Adrenal gland (tissue), 12 donors: Measurements from ENCODE around the gene LPP. TPM values are rescaled to one million over a fixed set of nuclear protein-coding genes. Genes with fewer than 3 reads are reported as not detected.

Experiments used
- DNase-seq, 7 donors: peaks; one replicate each; pipeline ENCODE4 v3.0.0-alpha.2; 2019 to 2020
- H3K27ac ChIP-seq, 5 donors: fragments of 200-600 bp; sonication (generic) in 4 of 5; 1 replicate in 3 of 5; 2 replicates in 2 of 5; pipeline versions ENCODE4 v1.5.1 to v1.8.0; 2016 to 2020; ENCODE audit warnings: mild to moderate bottlenecking in 1 of 5
- H3K27me3 ChIP-seq: fragments of 200-600 bp; 2 replicates; pipeline ENCODE4 v1.8.0; 2021
- H3K36me3 ChIP-seq, 2 donors: fragments of 200-600 bp; replicated peaks in 1 of 2; 1 replicate in 1 of 2; 2 replicates in 1 of 2; pipeline versions ENCODE4 v1.5.1 to v1.8.0; 2018 to 2022
- H3K4me1 ChIP-seq, 2 donors: fragments of 200-600 bp; replicated peaks in 1 of 2; 1 replicate in 1 of 2; 2 replicates in 1 of 2; pipeline versions ENCODE4 v1.5.1 to v1.8.0; 2018 to 2021
- H3K4me3 ChIP-seq, 4 donors: fragments of 200-600 bp; sonication (generic) in 3 of 4; one replicate each; pipeline ENCODE4 v1.5.1; 2016 to 2018
- H3K9me3 ChIP-seq, 3 donors: fragments of 200-600 bp; sonication (generic) in 1 of 3; replicated peaks in 1 of 3; 1 replicate in 2 of 3; 2 replicates in 1 of 3; pipeline versions ENCODE4 v1.5.1 to v1.8.0; 2016 to 2021
- POLR2A ChIP-seq, 2 donors: fragments of 450-650 bp; IDR thresholded peaks; one replicate each; pipeline ENCODE4 v1.6.1; 2017; ENCODE audit warnings: antibody characterized with exemption in 2 of 2, mild to moderate bottlenecking in 2 of 2, moderate library complexity in 1 of 2
- WGBS, 4 donors: extraction: QIAGEN DNeasy Blood & Tissue Kit in 2 of 4; methylation state at CpG; one replicate each; pipeline versions ENCODE4 v1.1.5 to v1.1.7; 2013 to 2017; 5-methylcytosine and 5-hydroxymethylcytosine counted together
- intact Hi-C, 2 donors: fragments of 100-400 bp; cut with DNase I; formaldehyde crosslinking; loops; one replicate each; pipeline versions ENCODE4 v1.14.1 to v1.15.0; 2022 to 2023
- polyA plus RNA-seq, 3 donors: library from polyadenylated mRNA; stranded (reverse); fragments of 200-250 nt in 2 of 3; fragments of 350-450 nt in 1 of 3; fragmentation: Illumina TruSeq in 1 of 3; extraction: RNeasy Lipid Tissue Mini Kit (QIAGEN cat#74804) in 1 of 3; gene quantifications; one replicate each; pipeline ENCODE4 v1.2.3, GENCODE V29; 2013 to 2014
- total RNA-seq, 9 donors: library from RNA; depleted of rRNA in 4 of 9; stranded (reverse); fragments of >200 nt in 4 of 9; fragments of 120-200 nt in 1 of 9; fragmentation: NEBNext Ultra II Directional in 1 of 9; extraction: Animal tissue kit (Norgen Biotek cat#: 25700) in 1 of 9; gene quantifications; one replicate each; pipeline versions ENCODE4 v1.1.0 to v1.2.4, GENCODE V29; 2013 to 2023
- TF ChIP-seq, protein P1 (sequence below), 6 experiments: fragments of 450-650 bp in 4 of 6; fragments of 200-600 bp in 2 of 6; sonication (generic) in 1 of 6; IDR thresholded peaks; 1 replicate in 5 of 6; 2 replicates in 1 of 6; pipeline versions ENCODE4 v1.5.1 to v1.8.0; 2016 to 2021; ENCODE audit warnings: antibody characterized with exemption in 6 of 6, mild to moderate bottlenecking in 2 of 6, moderate library complexity in 1 of 6
- donor health status: healthy with polysubstance abuse.
- donor health status: Bipolar disorder and iron deficiency.
- donor health status: DM: yes; HTN: yes; CAD: no.
- donor health status: DM: no; HTN: no; CAD: no.
- donor health status: DM: no; HTN: no; CAD: no.
- donor health status: DM: yes; HTN: yes; CAD: no.

The LPP gene
- total and polyA plus RNA-seq, 12 donors: 7.0 to 170 (median 101) TPM

DNA sequence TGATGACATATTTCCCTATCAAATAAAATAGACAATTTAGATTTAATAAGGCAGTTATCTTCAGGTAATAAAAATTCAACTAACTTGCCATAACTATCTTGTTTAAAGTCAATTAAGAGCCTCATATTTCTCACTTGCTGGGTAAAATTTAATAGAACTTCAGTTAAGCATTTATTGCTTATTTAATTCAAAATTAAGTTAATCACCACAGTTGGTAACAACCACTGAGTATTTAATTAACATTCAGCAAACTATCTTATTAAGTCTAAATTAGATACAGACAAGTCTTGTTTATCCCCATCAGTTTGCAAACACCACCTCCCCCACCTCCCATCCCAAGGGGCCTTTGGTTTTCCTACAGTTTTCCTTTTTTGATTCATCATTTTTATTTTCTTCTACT lies 14.7 kb downstream of the LPP start:
- DNase-seq: no peak
- no peak overlapping the region for H3K4me3 ChIP-seq
- TF ChIP-seq, protein P1, sequence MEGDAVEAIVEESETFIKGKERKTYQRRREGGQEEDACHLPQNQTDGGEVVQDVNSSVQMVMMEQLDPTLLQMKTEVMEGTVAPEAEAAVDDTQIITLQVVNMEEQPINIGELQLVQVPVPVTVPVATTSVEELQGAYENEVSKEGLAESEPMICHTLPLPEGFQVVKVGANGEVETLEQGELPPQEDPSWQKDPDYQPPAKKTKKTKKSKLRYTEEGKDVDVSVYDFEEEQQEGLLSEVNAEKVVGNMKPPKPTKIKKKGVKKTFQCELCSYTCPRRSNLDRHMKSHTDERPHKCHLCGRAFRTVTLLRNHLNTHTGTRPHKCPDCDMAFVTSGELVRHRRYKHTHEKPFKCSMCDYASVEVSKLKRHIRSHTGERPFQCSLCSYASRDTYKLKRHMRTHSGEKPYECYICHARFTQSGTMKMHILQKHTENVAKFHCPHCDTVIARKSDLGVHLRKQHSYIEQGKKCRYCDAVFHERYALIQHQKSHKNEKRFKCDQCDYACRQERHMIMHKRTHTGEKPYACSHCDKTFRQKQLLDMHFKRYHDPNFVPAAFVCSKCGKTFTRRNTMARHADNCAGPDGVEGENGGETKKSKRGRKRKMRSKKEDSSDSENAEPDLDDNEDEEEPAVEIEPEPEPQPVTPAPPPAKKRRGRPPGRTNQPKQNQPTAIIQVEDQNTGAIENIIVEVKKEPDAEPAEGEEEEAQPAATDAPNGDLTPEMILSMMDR (IDR thresholded peaks at IDR 0.05): no peak
- no peak for TF ChIP-seq POLR2A (IDR thresholded peaks at IDR 0.05)
- H3K36me3 ChIP-seq: no peaks in the 10 kb centered on the region
- H3K9me3 ChIP-seq: no peaks in the 10 kb centered on the region
- intact Hi-C loops: no loop called here
- H3K27me3 ChIP-seq: no peaks in the 10 kb centered on the region
- H3K4me1 ChIP-seq: peaks cover 20 to 33% of the 10 kb centered on the region in 2 donors
- H3K27ac ChIP-seq: no peak overlapping the region

DNA sequence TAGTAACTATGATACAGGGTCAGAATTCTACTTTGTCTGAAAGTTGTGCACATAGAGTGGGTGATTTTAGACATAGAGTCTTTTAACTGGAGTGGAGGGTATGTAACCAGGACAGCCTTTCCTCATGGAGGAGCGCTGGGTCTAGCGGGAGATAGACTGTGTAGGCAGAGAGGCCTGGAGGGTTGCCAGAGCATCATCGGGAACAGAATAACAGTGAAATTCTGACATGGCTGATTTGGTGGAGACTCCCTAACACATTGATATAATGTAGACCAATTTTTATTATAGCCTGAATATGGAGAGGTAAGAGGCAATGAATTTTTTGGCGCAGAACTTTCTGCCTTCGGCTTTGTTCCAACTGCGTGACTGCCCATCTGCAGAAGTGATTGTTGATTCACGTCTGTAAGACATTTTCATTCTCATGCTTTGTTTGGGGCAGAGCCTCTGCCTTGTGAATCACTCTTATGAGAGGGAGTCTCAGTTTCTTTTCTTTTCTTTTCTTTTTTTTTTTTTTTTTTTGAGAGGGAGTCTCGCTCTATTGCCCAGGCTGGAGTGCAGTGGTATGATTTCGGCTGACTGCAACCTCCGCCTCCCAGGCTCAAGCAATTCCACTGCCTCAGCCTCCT lies 16.0 kb downstream of the LPP start:
- no peaks in the 10 kb centered on the region for H3K27me3 ChIP-seq
- H3K27ac ChIP-seq: peak overlapping the region in 1 of 5 donors; percentile 10
- no peak overlapping the region for H3K4me3 ChIP-seq
- TF ChIP-seq, protein P1 (IDR thresholded peaks at IDR 0.05): no peak
- TF ChIP-seq POLR2A (IDR thresholded peaks at IDR 0.05): no peak
- peaks cover 10 to 32% of the 10 kb centered on the region in 2 donors for H3K4me1 ChIP-seq
- no peaks in the 10 kb centered on the region for H3K36me3 ChIP-seq
- DNase-seq: no peak
- H3K9me3 ChIP-seq: no peaks in the 10 kb centered on the region
- WGBS, 4 donors: 88 to 97% (median 92%) methylated on average over 10 of the region's 10 CpGs
- intact Hi-C loops: no loop called here

DNA sequence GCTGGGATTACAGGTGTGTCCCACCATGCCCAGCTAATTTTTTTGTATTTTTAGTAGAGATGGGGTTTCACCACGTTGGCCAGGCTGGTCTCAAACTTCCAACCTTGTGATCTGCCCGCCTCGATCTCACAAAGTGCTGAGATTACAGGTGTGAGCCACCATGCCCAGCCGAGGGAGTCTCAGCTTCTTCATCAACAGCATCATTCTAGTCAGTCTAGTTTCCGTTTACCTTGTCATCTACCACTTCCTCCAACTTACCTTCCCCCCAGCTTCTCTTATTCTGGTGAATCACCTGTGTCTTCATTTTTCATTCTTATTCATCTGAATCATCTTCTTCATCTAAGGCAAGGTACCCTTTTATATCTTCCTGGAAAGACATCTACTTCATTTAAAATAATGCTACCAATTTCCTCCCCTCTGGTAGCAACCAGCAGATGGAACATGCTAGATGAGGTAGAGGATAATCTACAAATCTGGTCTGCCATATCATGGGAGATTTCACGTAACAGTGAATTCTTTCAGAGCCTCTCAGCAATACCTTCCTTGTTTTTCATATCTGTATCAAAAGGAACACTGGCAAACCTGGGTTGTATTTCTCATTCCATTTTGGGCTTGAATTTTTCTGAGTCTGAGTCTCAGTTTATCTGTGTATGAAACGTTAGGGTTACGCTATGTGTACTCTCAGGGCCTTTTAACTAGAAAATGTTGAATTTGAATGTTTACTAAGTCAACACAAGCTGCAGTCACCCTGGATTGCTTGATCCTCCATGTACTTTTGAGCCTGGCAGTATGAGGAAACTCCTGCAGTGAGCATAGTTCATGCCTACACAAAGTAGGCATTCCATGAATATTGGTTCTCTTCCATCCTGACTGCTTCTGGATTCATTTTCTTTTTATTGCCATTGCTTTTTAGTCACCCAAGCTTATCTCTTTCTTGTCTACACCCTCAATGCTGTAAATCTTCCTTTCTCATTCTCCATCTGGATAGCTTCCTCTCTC lies 16.8 kb downstream of the LPP start:
- no peak for DNase-seq
- H3K36me3 ChIP-seq: no peaks in the 10 kb centered on the region
- intact Hi-C loops: no loop called here
- H3K4me3 ChIP-seq: no peak overlapping the region
- TF ChIP-seq, protein P1 (IDR thresholded peaks at IDR 0.05): no peak
- TF ChIP-seq POLR2A (IDR thresholded peaks at IDR 0.05): no peak
- no peaks in the 10 kb centered on the region for H3K27me3 ChIP-seq
- H3K9me3 ChIP-seq: no peaks in the 10 kb centered on the region
- H3K27ac ChIP-seq: peak overlapping the region in 2 of 5 donors; percentile 33 to 76
- 93 to 95% (median 94%) methylated on average over 8 of the region's 8 CpGs for WGBS, 4 donors
- peaks cover 10 to 34% of the 10 kb centered on the region in 2 donors for H3K4me1 ChIP-seq

DNA sequence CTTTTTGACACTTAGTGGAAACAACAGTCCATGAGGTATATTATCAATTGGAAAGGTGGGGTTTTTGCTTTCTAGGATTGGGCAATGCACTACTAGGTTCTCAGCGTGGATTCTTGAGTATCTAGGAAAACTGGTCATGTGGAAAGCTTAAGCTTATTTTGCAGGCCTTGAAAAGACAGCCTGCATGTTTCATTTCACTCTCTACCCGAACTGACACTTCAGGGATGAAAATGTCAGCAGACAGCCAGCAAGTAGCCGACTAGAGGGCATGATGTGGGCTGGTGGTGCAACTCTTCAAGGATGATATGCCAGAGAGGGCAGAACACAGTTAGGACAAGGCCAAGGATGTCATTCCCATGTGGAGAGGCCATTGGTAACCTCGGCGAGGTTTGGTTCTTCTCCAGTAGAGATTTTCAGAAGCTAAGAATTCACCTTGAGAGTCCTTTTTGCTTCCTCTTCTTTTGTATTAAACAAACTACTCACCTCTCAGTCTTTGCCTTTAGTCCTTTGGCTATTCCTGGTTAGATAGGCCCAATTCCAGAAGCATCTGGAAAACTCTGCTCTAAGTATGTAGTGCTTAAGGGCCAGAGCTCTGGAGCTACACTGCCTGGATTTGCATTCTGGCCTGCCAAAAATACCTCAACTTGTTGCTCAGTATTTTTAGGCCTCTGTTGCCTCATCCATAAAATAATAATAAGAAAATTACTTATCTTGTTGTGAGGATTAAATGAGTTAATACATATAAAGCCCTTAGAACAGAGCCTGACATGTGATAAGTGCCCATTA lies 17.9 kb downstream of the LPP start:
- Histone ChIP-seq H3K4me1 (peaks cover 10 to 28% of the 10 kb centered on the region in 2 donors), H3K27me3 (no peaks in the 10 kb centered on the region), H3K27ac (peak overlapping the region in 3 of 5 donors; percentile 33 to 76 (median 56)), H3K36me3 (no peaks in the 10 kb centered on the region), H3K9me3 (no peaks in the 10 kb centered on the region), H3K4me3 (no peak overlapping the region)
- peak in 6 of 7 donors; percentile 49 to 75 (median 63) for DNase-seq
- TF ChIP-seq POLR2A (IDR thresholded peaks at IDR 0.05): no peak
- TF ChIP-seq, protein P1 (IDR thresholded peaks at IDR 0.05): no peak
- 36 to 57% (median 47%) methylated on average over 5 of the region's 5 CpGs for WGBS, 4 donors
- intact Hi-C loops: no loop called here
